AG04450 (cell line): Measurements from ENCODE around the gene CADPS2. TPM values are rescaled to one million over a fixed set of nuclear protein-coding genes. Genes with fewer than 3 reads are reported as not detected.

Experiments
- CTCF ChIA-PET: fragments of 300-600, 350-600 bp; formaldehyde crosslinking; extraction: SDS; loops from one replicate; lab custom pipeline; 2022; ENCODE audit warnings: antibody characterized with exemption, inconsistent platforms; lab: Charles Lee
- POLR2A ChIA-PET: fragments of 350-600 bp; formaldehyde crosslinking; extraction: SDS; loops from one replicate; lab custom pipeline; 2021; ENCODE audit warnings: antibody characterized with exemption, inconsistent platforms; lab: Yijun Ruan, JAX
- DNase-seq: peaks from one replicate; pipeline ENCODE4 v3.0.0-alpha.2; 2011; ENCODE audit warnings: low read depth, low spot score
- H3K27ac ChIP-seq: one replicate; pipeline ENCODE4 v1.5.1; 2012; ENCODE audit warnings: low read depth, low read length, control low read depth
- H3K27me3 ChIP-seq: one replicate; pipeline ENCODE4 v1.6.0; 2012; ENCODE audit warnings: low read length; ENCODE audit not compliant: control insufficient read depth, insufficient read depth
- H3K4me3 ChIP-seq: 2 replicates; pipeline ENCODE4 v1.5.1; 2011; ENCODE audit warnings: mild to moderate bottlenecking, low read depth, low read length, control low read depth
- H3K9me3 ChIP-seq: 2 replicates; pipeline ENCODE4 v1.5.1; 2012; ENCODE audit warnings: low read length; ENCODE audit not compliant: control insufficient read depth, insufficient read depth
- CTCF ChIP-seq: IDR thresholded peaks from 2 replicates; pipeline ENCODE4 v1.5.1; 2011; ENCODE audit warnings: low read depth, low read length, control low read depth, inconsistent platforms
- polyA plus RNA-seq: library from polyadenylated mRNA; depleted of rRNA; stranded (reverse); fragments of >200 nt; gene quantifications from 2 replicates; pipeline ENCODE4 v1.2.3, GENCODE V29; 2011

CADPS2 gene
- polyA plus RNA-seq, 1 experiment = 0.41 TPM

GRCh38 chr7:122416336-122416735 lies 469.9 kb downstream of the CADPS2 start:
- Histone ChIP-seq H3K27ac (no peak overlapping the region), H3K9me3 (no peaks in the 10 kb centered on the region), H3K4me3 (no peak overlapping the region), H3K27me3 (no peaks in the 10 kb centered on the region)
- DNase-seq = no peak
- ChIA-PET POLR2A (no interaction called here), CTCF (no interaction called here)
- no peak for TF ChIP-seq CTCF

- TF ChIP-seq CTCF = no peak
- Histone ChIP-seq H3K27me3 (no peaks in the 10 kb centered on the region), H3K9me3 (no peaks in the 10 kb centered on the region), H3K27ac (no peak overlapping the region), H3K4me3 (no peak overlapping the region)
- ChIA-PET CTCF (interaction anchor here (0.7 kb wide), 1 partner anchor 69 kb away, joined by 3 read pairs; no protein-coding TSS in a partner anchor), POLR2A (no interaction called here)
- no peak for DNase-seq
These were observed 470.8 kb downstream of the CADPS2 start for GRCh38 chr7:122415510-122415909.

- ChIA-PET CTCF (no interaction called here), POLR2A (no interaction called here)
- H3K4me3 ChIP-seq = no peak overlapping the region
- no peaks in the 10 kb centered on the region for H3K27me3 ChIP-seq
- no peak for TF ChIP-seq CTCF
- H3K9me3 ChIP-seq = no peaks in the 10 kb centered on the region
- no peak for DNase-seq
- no peak overlapping the region for H3K27ac ChIP-seq
These were observed 472.9 kb downstream of the CADPS2 start for GRCh38 chr7:122413339-122413738.

GRCh38 chr7:122412883-122413282 lies 473.4 kb downstream of the CADPS2 start:
- Histone ChIP-seq H3K27ac (no peak overlapping the region), H3K27me3 (no peaks in the 10 kb centered on the region), H3K4me3 (no peak overlapping the region), H3K9me3 (no peaks in the 10 kb centered on the region)
- DNase-seq = no peak
- POLR2A ChIA-PET = no interaction called here
- CTCF ChIA-PET = no interaction called here
- TF ChIP-seq CTCF = no peak

- Histone ChIP-seq H3K27ac (no peak overlapping the region), H3K4me3 (no peak overlapping the region), H3K27me3 (no peaks in the 10 kb centered on the region), H3K9me3 (no peaks in the 10 kb centered on the region)
- ChIA-PET POLR2A (no interaction called here), CTCF (no interaction called here)
- TF ChIP-seq CTCF = no peak
- no peak for DNase-seq
These were observed 473.8 kb downstream of the CADPS2 start for GRCh38 chr7:122412441-122412840.
